GM12878 (cell line): Measurements from ENCODE around the gene ANAPC5. TPM values are rescaled to one million over a fixed set of nuclear protein-coding genes. Genes with fewer than 3 reads are reported as not detected.

Experiments used
- ATAC-seq: fragments of 200-7000 bp; cut with Tn5 transposase; 3 replicates; pipeline ENCODE4 v1.9.1; 2020; ENCODE audit warnings: mild to moderate bottlenecking, moderate library complexity
- BruUV-seq: library from RNA; stranded (reverse); fragments of 400-500 nt; replicated peaks from 2 replicates; lab custom pipeline; 2021; lab: Mats Ljungman, UMichigan
- CTCF ChIA-PET: fragments of 300-600 bp; sonication (Branson Sonifier 250); formaldehyde crosslinking; extraction: SDS; loops from one replicate; lab custom pipeline; 2021; ENCODE audit warnings: inconsistent platforms; lab: Yijun Ruan, JAX
- POLR2A ChIA-PET: fragments of 350-600 bp; formaldehyde crosslinking; extraction: SDS; loops from one replicate; lab custom pipeline; 2021; ENCODE audit warnings: inconsistent platforms; lab: Charles Lee
- RAD21 ChIA-PET: fragments of 300-600 bp; sonication (Branson Sonifier 250); formaldehyde crosslinking; loops from one replicate; lab custom pipeline; 2023; ENCODE audit warnings: antibody characterized with exemption; ENCODE audit not compliant: unreplicated experiment; lab: Charles Lee
- SMC1A ChIA-PET: fragments of 300-600 bp; sonication (Branson Sonifier 250); formaldehyde crosslinking; loops from one replicate; lab custom pipeline; 2023; ENCODE audit not compliant: unreplicated experiment, uncharacterized antibody; lab: Charles Lee
- DNase-seq: peaks from one replicate; pipeline ENCODE4 v3.0.0-alpha.2; 2011; ENCODE audit warnings: low read depth, low spot score
- FAIRE-seq: peaks from 3 replicates; lab custom pipeline; 2011; peaks lifted over from hg19 to GRCh38; lab: Jason Lieb, UNC
- H2AFZ ChIP-seq: 2 replicates; pipeline ENCODE4 v1.6.0; 2011; ENCODE audit warnings: low read depth, low read length, control low read depth; ENCODE audit not compliant: control insufficient read depth
- H3K27ac ChIP-seq: 2 replicates; pipeline ENCODE4 v1.5.1; 2011; ENCODE audit warnings: control low read depth; ENCODE audit not compliant: control insufficient read depth, insufficient read depth
- H3K27me3 ChIP-seq, 2 experiments: replicated peaks in 1 of 2; 2 replicates each; pipeline versions ENCODE4 v1.6.0 to v1.6.1; 2011; ENCODE audit warnings: low read length in 1 of 2; ENCODE audit not compliant: control insufficient read depth in 2 of 2, insufficient read depth in 2 of 2
- H3K36me3 ChIP-seq, 2 experiments: 2 replicates each; pipeline ENCODE4 v1.5.1; 2011; ENCODE audit warnings: low read length in 1 of 2; ENCODE audit not compliant: control insufficient read depth in 2 of 2, insufficient read depth in 2 of 2
- H3K4me1 ChIP-seq: 2 replicates; pipeline ENCODE4 v1.6.1; 2011; ENCODE audit warnings: mild to moderate bottlenecking, low read length, moderate library complexity, mixed read lengths; ENCODE audit not compliant: control insufficient read depth, insufficient read depth
- H3K4me2 ChIP-seq: 2 replicates; pipeline ENCODE4 v1.6.0; 2011; ENCODE audit warnings: control low read depth; ENCODE audit not compliant: control insufficient read depth, insufficient read depth
- H3K4me3 ChIP-seq: fragments of 200-600 bp; sonication (generic); 2 replicates; pipeline ENCODE4 v1.5.1; 2016
- H3K79me2 ChIP-seq: 2 replicates; pipeline ENCODE4 v1.6.0; 2011; ENCODE audit warnings: low read length; ENCODE audit not compliant: control insufficient read depth, insufficient read depth
- H3K9ac ChIP-seq: 2 replicates; pipeline ENCODE4 v1.8.0; 2011; ENCODE audit warnings: low read length, control low read depth, mixed read lengths; ENCODE audit not compliant: control insufficient read depth, insufficient read depth
- H3K9me3 ChIP-seq: replicated peaks from 3 replicates; pipeline ENCODE4 v1.5.1; 2011; ENCODE audit warnings: mild to moderate bottlenecking, low read length; ENCODE audit not compliant: control insufficient read depth, insufficient read depth
- H4K20me1 ChIP-seq: 2 replicates; pipeline ENCODE4 v1.6.0; 2011; ENCODE audit not compliant: control insufficient read depth, insufficient read depth
- CBX5 ChIP-seq: sonication (generic); IDR thresholded peaks from 2 replicates; pipeline ENCODE4 v1.6.1; 2016; ENCODE audit warnings: low read depth, moderate library complexity, mild to moderate bottlenecking, inconsistent platforms
- CHD1 ChIP-seq: IDR thresholded peaks from 2 replicates; pipeline ENCODE4 v1.6.1; 2012; ENCODE audit warnings: low read depth, low read length, improper control_type of control experiment
- IRF4 ChIP-seq: IDR thresholded peaks from 2 replicates; pipeline ENCODE4 v1.6.1; 2011; ENCODE audit warnings: low read depth, low read length
- NR2C2 ChIP-seq: IDR thresholded peaks from 2 replicates; pipeline ENCODE4 v1.6.1; 2011; ENCODE audit warnings: borderline replicate concordance, low read depth; ENCODE audit not compliant: control insufficient read depth, insufficient read length
- PML ChIP-seq: IDR thresholded peaks from 2 replicates; pipeline ENCODE4 v1.6.1; 2012; ENCODE audit warnings: low read length, inconsistent platforms
- POLR2AphosphoS2 ChIP-seq: IDR thresholded peaks from 2 replicates; pipeline ENCODE4 v1.6.1; 2011; ENCODE audit warnings: low read depth, mild to moderate bottlenecking, low read length, improper control_type of control experiment, moderate library complexity
- YY1 ChIP-seq: IDR thresholded peaks from 2 replicates; pipeline ENCODE4 v1.6.1; 2011; ENCODE audit warnings: low read depth, mild to moderate bottlenecking, low read length
- WGBS: methylation state at CpG from one replicate; pipeline ENCODE4 v1.1.6; 2016; ENCODE audit warnings: low lambda C conversion rate; ENCODE audit not compliant: insufficient replicate concordance, insufficient coverage; ENCODE audit errors: missing lambda C conversion rate; 5-methylcytosine and 5-hydroxymethylcytosine counted together
- in situ Hi-C: fragments of 300-500 bp; cut with MboI; formaldehyde crosslinking; loops from 9 replicates; pipeline ENCODE4 v1.14.3; 2018; ENCODE audit warnings: mixed read lengths
- intact Hi-C: fragments of 100-400 bp; cut with micrococcal nuclease; formaldehyde crosslinking; loops from one replicate; pipeline ENCODE4 v1.14.2; 2022; ENCODE audit not compliant: unreplicated experiment
- polyA plus RNA-seq, 11 experiments: library from polyadenylated mRNA; depleted of rRNA in 4 of 11; unstranded in 6 of 11; stranded (reverse) in 5 of 11; fragments of >200 nt; fragmentation: Nextera tagmentation in 4 of 11; fragmentation: Illumina TruSeq in 1 of 11; extraction: Ambion mirVana in 4 of 11; extraction: Trizol in 1 of 11; gene quantifications; 1 replicate in 1 of 11; 2 replicates in 10 of 11; pipeline versions ENCODE4 v1.2.1 to v1.2.3, GENCODE V29; 2011 to 2016; ENCODE audit warnings: inconsistent platforms in 2 of 11, missing spikeins in 2 of 11, low read depth in 1 of 11
- total RNA-seq, 4 experiments: library from RNA; depleted of rRNA in 3 of 4; stranded (reverse); fragments of >200 nt in 3 of 4; fragmentation: Illumina TruSeq in 1 of 4; extraction: Trizol in 1 of 4; gene quantifications; 2 replicates each; pipeline versions ENCODE4 v1.2.1 to v1.2.3, GENCODE V29; 2013 to 2021
- TF ChIP-seq, protein P1 (sequence below): IDR thresholded peaks from 2 replicates; pipeline ENCODE4 v1.6.1; 2012; ENCODE audit warnings: improper control_type of control experiment, low read depth, low read length; ENCODE audit not compliant: insufficient replicate concordance
- TF ChIP-seq, protein P2 (sequence below): fragments of 450-650 bp; formaldehyde crosslinking; IDR thresholded peaks from 2 replicates; pipeline ENCODE4 v1.5.0; 2022; ENCODE audit warnings: mild to moderate bottlenecking, missing genetic modification characterization
- TF ChIP-seq, protein P3 (sequence below): IDR thresholded peaks from 2 replicates; pipeline ENCODE4 v1.6.1; 2011; ENCODE audit warnings: borderline replicate concordance, low read depth, mild to moderate bottlenecking, moderate library complexity, mixed read lengths, low read length; ENCODE audit not compliant: insufficient read depth; ENCODE audit errors: extremely low read length

Gene ANAPC5
- total and polyA plus RNA-seq, 10 of the 15 experiments (the other 5 are each of a cell fraction or from before 2014, with no cell fraction given) = 102 to 227 (median 166) TPM

GRCh38 chr12:121390856-121391255 is 38.6 kb upstream of the ANAPC5 start (continued):
- TF ChIP-seq, protein P1, sequence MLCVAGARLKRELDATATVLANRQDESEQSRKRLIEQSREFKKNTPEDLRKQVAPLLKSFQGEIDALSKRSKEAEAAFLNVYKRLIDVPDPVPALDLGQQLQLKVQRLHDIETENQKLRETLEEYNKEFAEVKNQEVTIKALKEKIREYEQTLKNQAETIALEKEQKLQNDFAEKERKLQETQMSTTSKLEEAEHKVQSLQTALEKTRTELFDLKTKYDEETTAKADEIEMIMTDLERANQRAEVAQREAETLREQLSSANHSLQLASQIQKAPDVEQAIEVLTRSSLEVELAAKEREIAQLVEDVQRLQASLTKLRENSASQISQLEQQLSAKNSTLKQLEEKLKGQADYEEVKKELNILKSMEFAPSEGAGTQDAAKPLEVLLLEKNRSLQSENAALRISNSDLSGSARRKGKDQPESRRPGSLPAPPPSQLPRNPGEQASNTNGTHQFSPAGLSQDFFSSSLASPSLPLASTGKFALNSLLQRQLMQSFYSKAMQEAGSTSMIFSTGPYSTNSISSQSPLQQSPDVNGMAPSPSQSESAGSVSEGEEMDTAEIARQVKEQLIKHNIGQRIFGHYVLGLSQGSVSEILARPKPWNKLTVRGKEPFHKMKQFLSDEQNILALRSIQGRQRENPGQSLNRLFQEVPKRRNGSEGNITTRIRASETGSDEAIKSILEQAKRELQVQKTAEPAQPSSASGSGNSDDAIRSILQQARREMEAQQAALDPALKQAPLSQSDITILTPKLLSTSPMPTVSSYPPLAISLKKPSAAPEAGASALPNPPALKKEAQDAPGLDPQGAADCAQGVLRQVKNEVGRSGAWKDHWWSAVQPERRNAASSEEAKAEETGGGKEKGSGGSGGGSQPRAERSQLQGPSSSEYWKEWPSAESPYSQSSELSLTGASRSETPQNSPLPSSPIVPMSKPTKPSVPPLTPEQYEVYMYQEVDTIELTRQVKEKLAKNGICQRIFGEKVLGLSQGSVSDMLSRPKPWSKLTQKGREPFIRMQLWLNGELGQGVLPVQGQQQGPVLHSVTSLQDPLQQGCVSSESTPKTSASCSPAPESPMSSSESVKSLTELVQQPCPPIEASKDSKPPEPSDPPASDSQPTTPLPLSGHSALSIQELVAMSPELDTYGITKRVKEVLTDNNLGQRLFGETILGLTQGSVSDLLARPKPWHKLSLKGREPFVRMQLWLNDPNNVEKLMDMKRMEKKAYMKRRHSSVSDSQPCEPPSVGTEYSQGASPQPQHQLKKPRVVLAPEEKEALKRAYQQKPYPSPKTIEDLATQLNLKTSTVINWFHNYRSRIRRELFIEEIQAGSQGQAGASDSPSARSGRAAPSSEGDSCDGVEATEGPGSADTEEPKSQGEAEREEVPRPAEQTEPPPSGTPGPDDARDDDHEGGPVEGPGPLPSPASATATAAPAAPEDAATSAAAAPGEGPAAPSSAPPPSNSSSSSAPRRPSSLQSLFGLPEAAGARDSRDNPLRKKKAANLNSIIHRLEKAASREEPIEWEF = no peak

- BruUV-seq = no TSS peak
- H3K9me3 ChIP-seq = no peaks in the 10 kb centered on the region
- in situ Hi-C loops (no loop called here), intact Hi-C loops (no loop called here)
- H3K27me3 ChIP-seq = no peaks in the 10 kb centered on the region
- DNase-seq = no peak
- H3K9ac ChIP-seq = no peak overlapping the region
- H3K79me2 ChIP-seq = no peaks in the 10 kb centered on the region
- ATAC-seq = no peak
- H4K20me1 ChIP-seq = no peaks in the 10 kb centered on the region
- H3K36me3 ChIP-seq = no peaks in the 10 kb centered on the region
- peaks cover 7% of the 10 kb centered on the region for H3K4me1 ChIP-seq
- H2AFZ ChIP-seq = no peak overlapping the region
- ChIA-PET SMC1A (no interaction called here), RAD21 (no interaction called here), POLR2A (interaction anchor here (2.5 kb wide), 1 partner anchor 11 kb away, joined by 10 read pairs; the partner anchor contains the start of gene RNF34), CTCF (no interaction called here)
- 54% methylated on average over 5 of the region's 5 CpGs for WGBS
- H3K4me3 ChIP-seq = no peak overlapping the region
- H3K4me2 ChIP-seq = no peak overlapping the region
- FAIRE-seq = no peak
- H3K27ac ChIP-seq = no peak overlapping the region
- TF ChIP-seq CBX5 (no peak), CHD1 (no peak), YY1 (no peak), PML (no peak), IRF4 (no peak), NR2C2 (no peak), POLR2AphosphoS2 (no peak)
- TF ChIP-seq, protein P2, sequence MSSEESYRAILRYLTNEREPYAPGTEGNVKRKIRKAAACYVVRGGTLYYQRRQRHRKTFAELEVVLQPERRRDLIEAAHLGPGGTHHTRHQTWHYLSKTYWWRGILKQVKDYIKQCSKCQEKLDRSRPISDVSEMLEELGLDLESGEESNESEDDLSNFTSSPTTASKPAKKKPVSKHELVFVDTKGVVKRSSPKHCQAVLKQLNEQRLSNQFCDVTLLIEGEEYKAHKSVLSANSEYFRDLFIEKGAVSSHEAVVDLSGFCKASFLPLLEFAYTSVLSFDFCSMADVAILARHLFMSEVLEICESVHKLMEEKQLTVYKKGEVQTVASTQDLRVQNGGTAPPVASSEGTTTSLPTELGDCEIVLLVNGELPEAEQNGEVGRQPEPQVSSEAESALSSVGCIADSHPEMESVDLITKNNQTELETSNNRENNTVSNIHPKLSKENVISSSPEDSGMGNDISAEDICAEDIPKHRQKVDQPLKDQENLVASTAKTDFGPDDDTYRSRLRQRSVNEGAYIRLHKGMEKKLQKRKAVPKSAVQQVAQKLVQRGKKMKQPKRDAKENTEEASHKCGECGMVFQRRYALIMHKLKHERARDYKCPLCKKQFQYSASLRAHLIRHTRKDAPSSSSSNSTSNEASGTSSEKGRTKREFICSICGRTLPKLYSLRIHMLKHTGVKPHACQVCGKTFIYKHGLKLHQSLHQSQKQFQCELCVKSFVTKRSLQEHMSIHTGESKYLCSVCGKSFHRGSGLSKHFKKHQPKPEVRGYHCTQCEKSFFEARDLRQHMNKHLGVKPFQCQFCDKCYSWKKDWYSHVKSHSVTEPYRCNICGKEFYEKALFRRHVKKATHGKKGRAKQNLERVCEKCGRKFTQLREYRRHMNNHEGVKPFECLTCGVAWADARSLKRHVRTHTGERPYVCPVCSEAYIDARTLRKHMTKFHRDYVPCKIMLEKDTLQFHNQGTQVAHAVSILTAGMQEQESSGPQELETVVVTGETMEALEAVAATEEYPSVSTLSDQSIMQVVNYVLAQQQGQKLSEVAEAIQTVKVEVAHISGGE (CRISPR knock-in tag) = no peak
- TF ChIP-seq, protein P3, sequence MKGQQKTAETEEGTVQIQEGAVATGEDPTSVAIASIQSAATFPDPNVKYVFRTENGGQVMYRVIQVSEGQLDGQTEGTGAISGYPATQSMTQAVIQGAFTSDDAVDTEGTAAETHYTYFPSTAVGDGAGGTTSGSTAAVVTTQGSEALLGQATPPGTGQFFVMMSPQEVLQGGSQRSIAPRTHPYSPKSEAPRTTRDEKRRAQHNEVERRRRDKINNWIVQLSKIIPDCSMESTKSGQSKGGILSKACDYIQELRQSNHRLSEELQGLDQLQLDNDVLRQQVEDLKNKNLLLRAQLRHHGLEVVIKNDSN = no peak
Measured at GRCh38 chr12:121388421-121388981, 36.3 kb upstream of the ANAPC5 start.
